ENCODE results near the gene APP. TPM values are rescaled to one million over a fixed set of nuclear protein-coding genes. Genes with fewer than 3 reads are reported as not detected.
"Not testable (repeated sequence)": the region's sequence is repeated elsewhere in the genome, so short reads cannot be mapped to it uniquely, and the experiment has no call there.

APP gene
- total RNA-seq, 1 donor from 2014 or later, result 1,790 TPM

DNA sequence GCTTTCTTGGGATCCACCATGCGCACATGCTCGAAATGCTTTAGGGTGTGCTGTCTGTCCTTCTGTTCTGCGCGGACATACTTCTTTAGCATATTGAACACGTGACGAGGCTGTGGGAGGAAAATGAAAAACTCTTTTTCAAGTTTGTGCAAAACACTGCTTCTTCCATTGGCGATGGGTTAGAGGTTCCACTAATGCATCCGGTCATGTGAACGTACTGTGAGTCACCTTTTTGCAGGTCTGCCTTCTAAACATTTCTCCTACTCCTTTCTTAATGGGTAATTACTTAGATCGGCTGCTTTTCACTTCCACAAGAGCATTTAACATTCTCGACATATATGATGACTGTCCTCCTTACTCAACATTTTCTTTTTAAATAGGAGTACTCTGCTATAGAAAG, 214.9 kb downstream of the APP start:
- no peak for DNase-seq (ENCODE audit: extremely low read depth, low read depth, low spot score)

- DNase-seq (ENCODE audit: extremely low read depth, low read depth, low spot score), result no peak
Observed at GRCh38 chr21:25953659-25954058, 216.9 kb downstream of the APP start.

DNA sequence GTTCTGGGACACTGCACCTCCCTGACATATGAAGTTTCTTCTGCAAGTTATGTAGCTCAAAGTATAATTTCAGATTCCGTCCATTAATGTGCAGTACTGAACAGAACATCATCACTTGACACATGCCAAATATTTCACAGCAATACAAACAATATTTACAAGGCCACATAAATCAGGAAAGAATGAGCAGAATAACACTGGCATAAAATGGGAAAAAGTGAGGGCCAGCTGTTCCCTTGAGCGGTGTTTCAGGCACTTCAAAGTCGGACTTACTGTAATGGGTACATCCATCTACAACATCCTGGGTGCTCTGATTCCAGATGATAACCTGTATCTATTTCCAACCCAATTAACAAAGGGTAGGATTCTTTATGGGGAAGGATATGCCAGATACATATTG, 217.4 kb downstream of the APP start:
- no peak for DNase-seq (ENCODE audit: extremely low read depth, low read depth, low spot score)

DNA sequence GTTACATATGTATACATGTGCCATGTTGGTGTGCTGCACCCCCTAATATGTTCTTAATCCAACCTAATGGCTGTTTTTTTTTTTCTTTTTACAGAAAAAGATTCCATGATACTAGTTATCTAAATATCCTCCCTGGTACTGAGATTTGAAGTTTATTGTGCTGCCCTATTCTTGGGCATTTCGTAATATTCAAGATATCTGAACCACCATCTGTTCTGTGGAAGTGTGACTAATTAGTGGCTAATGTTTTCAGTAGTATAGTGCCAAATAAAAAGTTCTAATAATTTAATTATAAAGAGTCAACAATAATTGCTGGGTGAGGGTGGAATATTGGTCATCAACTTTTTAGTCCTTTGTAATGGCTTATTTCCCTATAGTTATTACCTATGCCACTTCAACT, 218.3 kb downstream of the APP start:
- no peak for DNase-seq (ENCODE audit: extremely low read depth, low read depth, low spot score)

DNA sequence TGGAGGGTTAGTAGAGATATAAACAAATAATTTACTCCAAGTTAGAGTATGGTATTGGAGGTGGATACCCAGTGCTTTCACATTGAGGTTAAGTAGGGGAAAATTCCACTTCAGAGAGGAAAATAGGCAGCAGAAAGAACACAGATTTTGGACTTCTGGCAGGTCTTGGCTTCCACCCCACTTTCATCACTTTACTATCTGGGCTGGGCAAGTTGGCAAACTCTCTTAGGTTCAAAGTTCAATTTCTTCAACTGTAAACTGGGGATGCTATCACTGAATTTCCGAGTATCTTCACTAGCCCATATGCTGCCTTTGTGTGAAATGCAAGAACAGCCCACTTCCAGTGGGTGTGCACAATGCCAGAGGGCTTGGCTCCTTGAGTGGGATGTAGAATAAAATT, 220.9 kb downstream of the APP start:
- DNase-seq (ENCODE audit: extremely low read depth, low read depth, low spot score), result no peak

- no peak for DNase-seq (ENCODE audit: extremely low read depth, low read depth, low spot score)
Observed at GRCh38 chr21:25944672-25945213, 225.8 kb downstream of the APP start.

GRCh38 chr21:25944082-25944481, 226.5 kb downstream of the APP start:
- DNase-seq (ENCODE audit: extremely low read depth, low read depth, low spot score), result no peak

GRCh38 chr21:25942135-25942534, 228.4 kb downstream of the APP start:
- DNase-seq (ENCODE audit: extremely low read depth, low read depth, low spot score), result no peak

DNA sequence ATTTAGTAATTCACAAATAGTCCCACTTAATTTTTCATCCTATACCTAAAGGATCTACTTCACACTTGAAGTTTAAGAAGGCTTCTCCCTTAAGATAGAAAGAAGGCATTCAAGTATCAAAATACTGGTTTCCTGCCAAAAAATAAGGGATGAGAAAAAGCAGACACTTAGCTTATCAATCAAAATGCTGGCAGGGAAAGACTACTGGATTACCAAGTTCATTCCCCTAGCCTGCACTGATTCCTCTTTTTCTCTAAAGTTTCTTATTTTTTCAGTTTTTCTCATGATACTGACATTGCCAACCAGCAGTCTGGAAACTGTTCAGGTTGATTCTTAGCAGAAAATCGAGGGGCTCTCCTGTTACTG, 231.2 kb downstream of the APP start:
- DNase-seq (ENCODE audit: extremely low read depth, low read depth, low spot score), result no peak

DNA sequence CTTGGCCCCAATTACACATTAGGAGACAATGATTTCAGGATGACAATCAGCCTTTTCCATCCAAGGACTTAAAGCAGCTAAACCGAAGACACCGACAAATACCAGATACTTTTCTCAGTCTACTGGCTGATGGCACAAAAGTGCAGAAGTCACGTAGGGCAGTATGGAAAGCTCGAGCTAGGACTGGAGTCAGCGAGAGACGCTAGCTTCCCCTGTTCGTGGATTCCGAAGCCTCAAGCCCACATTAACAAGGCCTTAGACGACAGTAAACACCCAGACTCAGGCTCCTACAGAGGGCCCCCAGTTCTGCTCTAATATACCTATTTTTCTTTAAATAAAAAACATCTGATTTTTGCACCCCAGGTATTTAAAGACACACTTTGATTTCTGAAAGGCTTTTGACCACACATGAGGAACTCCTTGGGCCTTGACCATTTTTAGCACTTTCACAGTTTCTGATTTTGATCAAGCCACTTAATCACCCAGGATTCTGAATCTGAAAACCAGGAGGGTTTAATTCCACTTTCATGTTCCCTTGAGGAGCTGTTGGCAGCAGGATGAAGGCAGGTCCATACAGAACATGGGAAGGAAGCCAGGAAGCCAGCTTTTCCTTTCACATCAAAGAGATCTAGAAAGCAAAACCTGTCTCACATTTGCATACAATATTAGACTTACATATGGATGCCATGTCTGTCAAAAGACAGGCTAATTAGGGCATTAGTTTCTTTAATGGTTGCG, 231.7 kb downstream of the APP start:
- no peak for DNase-seq (ENCODE audit: extremely low read depth, low read depth, low spot score)

DNA sequence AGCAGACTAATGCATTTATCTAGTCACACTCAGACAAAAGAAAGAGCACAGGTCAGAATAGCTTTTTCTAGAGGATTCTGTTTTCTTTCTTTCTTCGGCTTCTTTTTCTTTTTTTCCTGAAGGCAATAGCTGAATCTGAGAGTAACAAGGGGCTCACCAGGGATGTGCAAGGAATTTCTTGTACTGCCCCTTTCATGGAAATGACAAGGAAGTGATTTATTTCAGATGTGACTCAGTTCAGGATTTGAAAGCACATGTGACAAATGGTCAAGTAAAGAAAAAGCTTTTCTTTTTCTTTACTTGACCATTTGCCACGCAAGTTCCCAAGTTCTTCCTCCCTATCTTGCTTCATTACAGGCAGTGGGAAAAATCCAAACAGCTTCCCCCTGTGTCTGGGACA, 233.8 kb downstream of the APP start:
- no peak for DNase-seq (ENCODE audit: extremely low read depth, low read depth, low spot score)

DNA sequence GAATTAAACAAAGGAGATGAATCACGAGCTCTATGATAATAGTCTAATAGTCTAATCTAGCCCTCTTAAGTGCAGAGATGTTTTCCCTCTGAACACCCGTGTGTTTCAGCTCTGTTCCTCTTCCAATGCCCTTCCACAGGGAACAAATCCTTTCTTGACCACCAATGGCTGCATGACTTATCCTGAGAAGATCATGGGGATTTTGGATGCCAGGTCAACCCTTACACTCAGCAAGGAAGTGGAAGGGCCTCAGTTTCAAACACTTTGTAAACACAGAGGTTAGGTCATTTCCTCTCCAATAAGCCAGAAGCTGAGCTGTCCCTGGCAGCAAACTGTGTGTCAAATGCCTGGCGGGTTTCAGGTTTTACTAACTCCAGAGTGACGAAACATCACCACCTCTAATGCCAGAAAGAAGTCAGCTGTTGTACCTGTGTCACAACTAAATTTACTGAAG, 235.8 kb downstream of the APP start:
- peak; percentile 96 for DNase-seq (ENCODE audit: extremely low read depth, low read depth, low spot score)

GRCh38 chr21:25934130-25934529, 236.4 kb downstream of the APP start:
- no peak for DNase-seq (ENCODE audit: extremely low read depth, low read depth, low spot score)

- DNase-seq (ENCODE audit: extremely low read depth, low read depth, low spot score), result no peak
Observed at GRCh38 chr21:25931765-25932164, 238.8 kb downstream of the APP start.

- no peak for DNase-seq (ENCODE audit: extremely low read depth, low read depth, low spot score)
Observed at GRCh38 chr21:25929856-25930520, 240.6 kb downstream of the APP start.

- DNase-seq (ENCODE audit: extremely low read depth, low read depth, low spot score), result no peak
Observed at GRCh38 chr21:25927195-25927880, 243.2 kb downstream of the APP start.

DNA sequence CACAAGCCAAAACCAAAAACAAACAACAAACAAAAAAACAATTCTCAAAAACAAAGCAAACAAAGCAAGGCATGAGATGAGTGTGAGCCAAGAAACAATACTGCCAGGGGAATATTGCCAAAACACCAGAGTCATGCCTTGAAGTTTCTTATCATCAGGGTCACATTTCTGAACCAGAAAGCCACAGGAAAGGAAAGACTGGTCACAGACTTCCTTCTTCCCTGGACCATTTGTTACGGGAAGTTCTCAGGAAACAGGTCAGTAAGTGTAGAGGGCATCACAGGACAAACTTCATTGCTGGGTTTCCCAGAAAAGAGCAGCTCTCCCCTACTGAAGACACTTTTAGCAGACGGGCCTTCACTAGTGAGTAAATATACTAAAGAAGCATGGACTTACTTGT, 244.6 kb downstream of the APP start:
- DNase-seq (ENCODE audit: extremely low read depth, low read depth, low spot score), result peak; percentile 98

DNA sequence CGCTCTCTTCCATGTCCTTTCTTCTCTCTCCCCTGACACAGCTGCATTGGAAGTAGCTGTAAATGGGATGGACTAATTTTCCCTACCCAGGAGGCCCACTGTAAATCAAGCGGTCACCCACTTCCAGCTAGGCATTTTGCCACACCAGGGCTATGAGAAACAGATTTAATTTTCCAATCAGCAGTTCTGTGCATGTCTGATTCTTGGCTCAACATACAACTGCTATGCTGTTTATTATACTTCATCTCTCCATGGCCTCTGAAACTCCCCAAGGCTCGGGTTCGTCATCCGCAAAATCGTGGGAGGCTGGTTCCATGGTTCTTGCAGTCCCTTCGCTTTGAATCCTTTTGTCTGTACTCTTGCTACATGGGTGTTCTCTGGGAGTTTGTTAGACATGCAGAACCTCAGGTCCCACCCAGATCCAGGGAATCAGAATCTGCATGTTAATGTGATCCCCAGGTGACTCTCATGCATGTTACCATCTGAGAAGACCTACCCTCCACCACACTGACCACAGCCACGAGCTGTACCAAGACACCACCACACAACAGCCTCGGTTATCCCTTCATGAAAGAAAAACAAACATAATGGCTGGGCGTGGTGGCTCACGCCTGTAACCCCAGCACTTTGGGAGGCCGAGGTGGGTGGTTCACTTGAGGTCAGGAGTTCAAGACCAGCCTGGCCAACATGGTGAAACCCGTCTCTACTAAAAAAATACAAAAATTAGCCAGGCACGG, 245.3 kb downstream of the APP start:
- DNase-seq (ENCODE audit: extremely low read depth, low read depth, low spot score), result no peak

DNA sequence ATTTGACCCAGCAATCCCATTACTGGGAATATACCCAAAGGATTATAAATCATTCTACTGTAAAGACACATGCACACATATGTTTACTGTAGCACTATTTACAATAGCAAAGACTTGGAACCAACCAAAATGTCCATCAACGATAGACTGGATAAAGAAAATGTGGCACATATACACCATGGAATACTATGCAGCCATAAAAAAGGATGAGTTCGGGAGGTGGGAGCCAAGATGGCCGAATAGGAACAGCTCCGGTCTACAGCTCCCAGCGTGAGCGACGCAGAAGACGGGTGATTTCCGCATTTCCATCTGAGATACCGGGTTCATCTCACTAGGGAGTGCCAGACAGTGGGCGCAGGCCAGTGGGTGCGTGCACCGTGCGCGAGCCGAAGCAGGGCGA, 252.4 kb downstream of the APP start:
- DNase-seq (ENCODE audit: extremely low read depth, low read depth, low spot score), result not testable (repeated sequence)

- DNase-seq (ENCODE audit: extremely low read depth, low read depth, low spot score), result no peak
Observed at GRCh38 chr21:25916226-25916625, 254.3 kb downstream of the APP start.

DNA sequence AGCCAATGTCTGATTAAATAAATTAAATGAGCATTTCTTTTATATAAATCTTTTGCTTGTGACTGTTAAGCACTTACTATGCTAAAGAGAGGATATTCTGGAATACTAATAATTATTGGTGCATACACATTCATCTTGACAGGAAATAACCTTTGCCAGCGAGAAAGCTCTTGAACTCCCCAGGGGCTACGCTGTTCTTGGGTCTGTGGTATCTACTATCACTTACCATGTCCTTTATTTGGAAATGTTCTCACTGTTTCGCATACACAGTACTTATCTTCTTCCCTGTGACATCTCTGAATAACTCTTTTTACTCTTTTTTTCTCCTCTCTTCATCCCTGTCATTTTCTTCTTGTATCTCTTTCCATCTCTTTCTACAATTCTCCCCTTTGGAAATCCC, 257.1 kb downstream of the APP start:
- no peak for DNase-seq (ENCODE audit: extremely low read depth, low read depth, low spot score)
